ENCODE measurements around the gene COA6. TPM values are rescaled to one million over a fixed set of nuclear protein-coding genes. Genes with fewer than 3 reads are reported as not detected.

The COA6 gene
- total and polyA plus RNA-seq, 10 of the 15 experiments (the other 5 are each of a cell fraction or from before 2014, with no cell fraction given) = 49.9 to 178 (median 71.5) TPM

GRCh38 chr1:234398849-234399381, 25.7 kb downstream of the COA6 start (continued):
- no peak for TF ChIP-seq POLR2A (IDR thresholded peaks at IDR 0.05; ENCODE audit: low read depth, low read length)
- TF ChIP-seq CBFB (IDR thresholded peaks at IDR 0.05; ENCODE audit: low read depth) = no peak
- TF ChIP-seq ZNF217 (IDR thresholded peaks at IDR 0.05) = 0 out of 2 replicates have a peak, but pooled peaks have one; percentile 47
- TF ChIP-seq CREB1 (IDR thresholded peaks at IDR 0.05; ENCODE audit: low read depth) = peak; percentile 81
- peak; percentile 63; the same call in 1 of the 2 replicates for TF ChIP-seq PKNOX1 (IDR thresholded peaks at IDR 0.05)
- TF ChIP-seq WRNIP1 (IDR thresholded peaks at IDR 0.05; ENCODE audit: borderline replicate concordance, low read depth, low read length) = no peak
- TF ChIP-seq NFIC (IDR thresholded peaks at IDR 0.05; ENCODE audit: low read depth, low read length) = peak; percentile 61
- no peak for TF ChIP-seq ATF3 (IDR thresholded peaks at IDR 0.05; ENCODE audit: borderline replicate concordance, extremely low read depth, low read depth, low read length)
- 0 out of 2 replicates have a peak, but pooled peaks have one; percentile 26 for TF ChIP-seq CBX5 (IDR thresholded peaks at IDR 0.05; ENCODE audit: low read depth)
- no peak for TF ChIP-seq ZNF24 (IDR thresholded peaks at IDR 0.05)
- TF ChIP-seq ZBED1 (IDR thresholded peaks at IDR 0.05; ENCODE audit: borderline replicate concordance) = 0 out of 2 replicates have a peak, but pooled peaks have one; percentile 25
- TF ChIP-seq FOXM1 (IDR thresholded peaks at IDR 0.05; ENCODE audit: low read depth, low read length) = peak; percentile 37; the same call in 1 of the 2 replicates
- 0 out of 2 replicates have a peak, but pooled peaks have one; percentile 10 for TF ChIP-seq BMI1 (IDR thresholded peaks at IDR 0.05; ENCODE audit: borderline replicate concordance)
- 0 out of 2 replicates have a peak, but pooled peaks have one; percentile 6 for TF ChIP-seq TCF7 (IDR thresholded peaks at IDR 0.05; ENCODE audit: borderline replicate concordance)
- TF ChIP-seq FOXK2 (IDR thresholded peaks at IDR 0.05) = no peak
- TF ChIP-seq RUNX3 (IDR thresholded peaks at IDR 0.05; ENCODE audit: low read length) = peak; percentile 25; the same call in 1 of the 2 replicates
- TF ChIP-seq ATF7 (IDR thresholded peaks at IDR 0.05; ENCODE audit: low read depth) = peak; percentile 88
- no peak for TF ChIP-seq KLF5 (IDR thresholded peaks at IDR 0.05; ENCODE audit: partially characterized antibody)
- 0 out of 2 replicates have a peak, but pooled peaks have one; percentile 33 for TF ChIP-seq CHD2 (IDR thresholded peaks at IDR 0.05; ENCODE audit: borderline replicate concordance, low read depth, low read length)
- peak; percentile 81 for TF ChIP-seq ATF2 (IDR thresholded peaks at IDR 0.05; ENCODE audit: low read length)
- TF ChIP-seq BACH1 (IDR thresholded peaks at IDR 0.05; ENCODE audit: borderline replicate concordance) = 0 out of 2 replicates have a peak, but pooled peaks have one; percentile 35
- no peak for TF ChIP-seq GATAD2B (conservative IDR thresholded peaks at IDR 0.05; ENCODE audit: low read depth)

All from GM12878 (cell line).